Activated CD4-positive, alpha-beta T cell treated with anti-CD3 and anti-CD28 coated beads, Interleukin-2, amount 50 U/mL, for 16 hours (primary cell): ENCODE data around the gene NPHP4.

Experiments
- DNase-seq: peaks from one replicate; pipeline ENCODE4 v3.0.0-alpha.2; 2020

Gene NPHP4

GRCh38 chr1:5969168-5969567 is 23.1 kb downstream of the NPHP4 start:
- DNase-seq: no peak

- no peak for DNase-seq
These were observed 24.0 kb downstream of the NPHP4 start for GRCh38 chr1:5968161-5968736.

GRCh38 chr1:5967351-5968160 is 24.7 kb downstream of the NPHP4 start:
- DNase-seq: no peak

- no peak for DNase-seq
These were observed 25.6 kb downstream of the NPHP4 start for GRCh38 chr1:5966543-5967205.

GRCh38 chr1:5965586-5966131 is 26.6 kb downstream of the NPHP4 start:
- no peak for DNase-seq

- DNase-seq: no peak
These were observed 29.7 kb downstream of the NPHP4 start for GRCh38 chr1:5962265-5963105.

GRCh38 chr1:5961601-5962000 is 30.6 kb downstream of the NPHP4 start:
- DNase-seq: no peak

- DNase-seq: no peak
These were observed 31.9 kb downstream of the NPHP4 start for GRCh38 chr1:5960336-5960735.

- no peak for DNase-seq
These were observed 32.5 kb downstream of the NPHP4 start for GRCh38 chr1:5959667-5960230.

- DNase-seq: no peak
These were observed 33.1 kb downstream of the NPHP4 start for GRCh38 chr1:5959087-5959486.

- no peak for DNase-seq
These were observed 36.0 kb downstream of the NPHP4 start for GRCh38 chr1:5956022-5956830.

GRCh38 chr1:5955479-5955977 is 36.7 kb downstream of the NPHP4 start:
- peak; percentile 82 for DNase-seq

- peak; percentile 80 for DNase-seq
These were observed 37.3 kb downstream of the NPHP4 start for GRCh38 chr1:5954964-5955363.

GRCh38 chr1:5953386-5953785 is 38.8 kb downstream of the NPHP4 start:
- DNase-seq: no peak

GRCh38 chr1:5951846-5952410 is 40.3 kb downstream of the NPHP4 start:
- no peak for DNase-seq

- DNase-seq: no peak
These were observed 41.0 kb downstream of the NPHP4 start for GRCh38 chr1:5950994-5951785.

GRCh38 chr1:5950201-5950895 is 41.9 kb downstream of the NPHP4 start:
- no peak for DNase-seq

- no peak for DNase-seq
These were observed 42.5 kb downstream of the NPHP4 start for GRCh38 chr1:5949761-5950100.

- DNase-seq: no peak
These were observed 43.0 kb downstream of the NPHP4 start for GRCh38 chr1:5949085-5949760.
